ACC112 (cell line): ENCODE measurements around the gene NPHS1.
A peak's percentile ranks its signal among the peaks of the same experiment; 100 is the strongest.
"Not testable (repeated sequence)": the region's sequence is repeated elsewhere in the genome, so short reads cannot be mapped to it uniquely, and the experiment has no call there.

ENCODE experiments used
- H2AFZ ChIP-seq: fragments of 200-600 bp; sonication (generic); one replicate; pipeline ENCODE4 v1.6.0; 2017; ENCODE audit warnings: antibody characterized with exemption, low read length; ENCODE audit not compliant: unreplicated experiment
- H3K27ac ChIP-seq: fragments of 200-600 bp; sonication (generic); 2 replicates; pipeline ENCODE4 v1.5.1; 2014; ENCODE audit warnings: low read depth, mild to moderate bottlenecking, antibody characterized with exemption, low read length, moderate library complexity
- H3K27me3 ChIP-seq: fragments of 200-600 bp; sonication (generic); 2 replicates; pipeline ENCODE4 v1.6.1; 2014; ENCODE audit warnings: mild to moderate bottlenecking, antibody characterized with exemption, low read length, moderate library complexity, mixed read lengths; ENCODE audit not compliant: insufficient read depth
- H3K36me3 ChIP-seq: fragments of 200-600 bp; sonication (generic); 2 replicates; pipeline ENCODE4 v1.6.1; 2016; ENCODE audit warnings: mild to moderate bottlenecking, antibody characterized with exemption, low read length, moderate library complexity, mixed read lengths; ENCODE audit not compliant: insufficient read depth
- H3K4me1 ChIP-seq: fragments of 200-600 bp; sonication (generic); one replicate; pipeline ENCODE4 v1.6.1; 2016; ENCODE audit warnings: low read length, mixed read lengths; ENCODE audit not compliant: insufficient read depth, unreplicated experiment, control insufficient read depth
- H3K4me3 ChIP-seq: fragments of 200-600 bp; sonication (generic); 2 replicates; pipeline ENCODE4 v1.5.1; 2014; ENCODE audit warnings: mild to moderate bottlenecking, low read depth, low read length
- H3K79me2 ChIP-seq: fragments of 200-600 bp; sonication (generic); one replicate; pipeline ENCODE4 v1.6.0; 2016; ENCODE audit warnings: low read length; ENCODE audit not compliant: control insufficient read depth, unreplicated experiment, insufficient read depth

The NPHS1 gene

GRCh38 chr19:35847911-35848310 lies 4.4 kb downstream of the NPHS1 start:
- no peaks in the 10 kb centered on the region for H3K79me2 ChIP-seq
- no peaks in the 10 kb centered on the region for H3K36me3 ChIP-seq
- H3K4me3 ChIP-seq = no peak overlapping the region
- no peak overlapping the region for H2AFZ ChIP-seq
- H3K27ac ChIP-seq = no peak overlapping the region
- H3K27me3 ChIP-seq = peaks cover 72% of the 10 kb centered on the region
- no peaks in the 10 kb centered on the region for H3K4me1 ChIP-seq

GRCh38 chr19:35846038-35846668 lies 6.2 kb downstream of the NPHS1 start:
- Histone ChIP-seq H3K79me2 (no peaks in the 10 kb centered on the region), H3K27me3 (peaks cover 64% of the 10 kb centered on the region), H3K36me3 (no peaks in the 10 kb centered on the region), H3K27ac (no peak overlapping the region), H2AFZ (no peak overlapping the region), H3K4me1 (no peaks in the 10 kb centered on the region), H3K4me3 (no peak overlapping the region)

DNA sequence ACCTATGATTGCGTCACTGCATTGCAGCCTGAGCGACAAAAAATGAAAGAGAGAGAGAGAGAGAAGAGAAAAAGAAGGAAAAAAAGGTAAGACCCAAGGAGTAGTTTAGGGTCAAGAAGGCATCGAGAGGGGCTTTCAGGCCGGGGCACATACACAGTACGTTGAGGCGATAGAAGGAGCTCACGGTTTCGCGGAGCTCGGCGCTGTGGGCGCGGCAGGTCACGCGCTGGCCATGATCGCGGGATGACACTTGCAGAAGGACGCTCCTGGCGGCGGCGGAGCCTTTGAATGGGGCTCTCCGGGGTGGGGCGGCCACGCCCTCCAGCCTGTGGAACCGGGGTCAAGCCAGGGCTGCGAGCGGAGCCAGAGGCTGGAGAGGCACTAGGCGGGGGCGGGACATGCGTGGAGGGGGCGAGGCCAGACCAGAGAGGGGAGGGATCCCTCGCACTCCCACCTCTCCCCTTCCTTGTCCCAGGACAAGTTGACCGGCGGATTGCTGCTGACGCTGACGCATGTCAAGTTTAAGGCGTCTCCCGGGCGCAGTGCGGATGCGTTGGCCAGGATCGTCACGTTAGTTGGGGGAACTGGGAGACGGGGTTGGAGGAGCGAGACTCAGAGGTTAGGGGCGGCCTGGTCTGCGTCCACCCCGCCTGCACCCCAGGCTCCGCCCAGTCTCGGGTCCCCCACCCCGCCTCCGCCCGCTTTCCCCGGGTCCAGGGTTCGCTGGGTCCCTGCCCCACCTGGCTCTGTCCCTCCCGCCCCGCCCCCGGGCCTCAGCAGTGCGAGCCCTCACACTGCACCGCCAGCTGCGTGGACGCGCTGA lies 6.9 kb downstream of the NPHS1 start:
- Histone ChIP-seq H3K36me3 (no peaks in the 10 kb centered on the region), H3K4me1 (no peaks in the 10 kb centered on the region), H3K79me2 (no peaks in the 10 kb centered on the region), H2AFZ (peak overlapping the region; percentile 38), H3K4me3 (peak overlapping the region; percentile 56), H3K27me3 (peaks cover 58% of the 10 kb centered on the region), H3K27ac (no peak overlapping the region)

- no peaks in the 10 kb centered on the region for H3K36me3 ChIP-seq
- peaks cover 54% of the 10 kb centered on the region for H3K27me3 ChIP-seq
- H3K79me2 ChIP-seq = no peaks in the 10 kb centered on the region
- no peak overlapping the region for H3K27ac ChIP-seq
- no peak overlapping the region for H2AFZ ChIP-seq
- no peaks in the 10 kb centered on the region for H3K4me1 ChIP-seq
- peak overlapping the region; percentile 56; the same call in 1 of the 2 replicates for H3K4me3 ChIP-seq
Observed at GRCh38 chr19:35844482-35845214, 7.7 kb downstream of the NPHS1 start.

GRCh38 chr19:35843676-35844481 lies 8.4 kb downstream of the NPHS1 start:
- H3K4me1 ChIP-seq = no peaks in the 10 kb centered on the region
- H3K79me2 ChIP-seq = no peaks in the 10 kb centered on the region
- H3K27me3 ChIP-seq = peaks cover 48% of the 10 kb centered on the region
- H2AFZ ChIP-seq = no peak overlapping the region
- no peak overlapping the region for H3K27ac ChIP-seq
- no peaks in the 10 kb centered on the region for H3K36me3 ChIP-seq
- no peak overlapping the region for H3K4me3 ChIP-seq

DNA sequence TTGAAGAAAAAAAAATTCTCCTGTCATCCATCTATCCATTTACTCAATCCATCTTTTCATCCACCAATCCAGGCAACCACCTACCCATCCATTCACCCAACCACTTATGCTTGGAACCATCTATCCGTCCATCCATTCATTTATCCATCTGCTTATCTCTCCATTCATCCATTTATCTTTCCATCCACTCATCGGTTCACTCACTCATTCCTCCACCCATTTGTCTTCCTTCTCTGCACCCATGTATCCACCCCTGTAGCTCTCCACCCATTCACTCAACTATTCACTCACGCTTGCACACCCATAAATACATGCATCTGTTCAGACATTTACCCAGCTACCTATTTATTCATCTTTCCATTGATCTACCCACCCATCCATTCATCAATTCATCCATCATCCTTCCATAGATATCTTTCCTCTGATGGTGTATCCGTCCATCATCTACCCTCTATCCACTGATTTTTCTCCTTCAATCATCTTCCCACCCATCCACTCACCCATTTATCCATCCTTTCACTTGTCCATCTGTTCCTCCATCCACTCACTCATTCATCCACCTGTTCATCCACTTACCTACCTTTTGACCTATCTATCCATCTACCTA lies 9.5 kb downstream of the NPHS1 start:
- no peaks in the 10 kb centered on the region for H3K79me2 ChIP-seq
- no peak overlapping the region for H3K4me3 ChIP-seq
- H2AFZ ChIP-seq = no peak overlapping the region
- H3K27me3 ChIP-seq = peaks cover 44% of the 10 kb centered on the region
- no peak overlapping the region for H3K27ac ChIP-seq
- no peaks in the 10 kb centered on the region for H3K4me1 ChIP-seq
- no peaks in the 10 kb centered on the region for H3K36me3 ChIP-seq

DNA sequence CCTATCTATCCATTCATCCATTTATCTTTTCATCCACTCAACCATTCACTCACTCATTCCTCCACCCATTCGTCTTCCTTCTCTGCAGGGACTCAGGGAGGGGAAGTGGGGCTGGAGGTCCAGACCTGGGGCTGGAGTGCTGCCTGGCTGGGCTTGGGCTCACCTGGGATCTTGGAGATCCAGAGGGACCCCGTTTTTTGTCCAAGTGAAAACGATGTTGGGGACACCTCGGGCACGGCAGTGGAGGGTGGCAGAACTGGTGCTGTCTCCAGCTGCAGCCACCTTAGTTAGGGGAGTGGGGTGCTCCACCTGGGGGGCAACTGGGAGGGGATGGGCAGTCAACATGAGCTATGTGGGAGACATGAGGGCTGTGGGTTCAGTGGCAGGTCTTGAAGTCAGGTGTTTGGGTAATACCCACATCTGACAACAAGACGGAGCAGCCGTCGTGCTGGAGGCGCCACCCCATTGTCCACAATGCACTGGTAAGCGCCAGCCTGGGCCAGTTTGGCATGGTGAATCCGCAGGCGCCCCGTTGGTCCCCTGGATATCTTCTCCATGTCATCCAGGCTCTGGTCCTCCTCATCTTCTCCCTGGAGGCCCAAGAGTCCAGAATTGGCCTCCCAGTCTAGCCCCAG lies 10.2 kb downstream of the NPHS1 start:
- Histone ChIP-seq H3K27ac (no peak overlapping the region), H2AFZ (no peak overlapping the region), H3K4me3 (no peak overlapping the region), H3K27me3 (peaks cover 43% of the 10 kb centered on the region), H3K36me3 (no peaks in the 10 kb centered on the region), H3K4me1 (no peaks in the 10 kb centered on the region), H3K79me2 (no peaks in the 10 kb centered on the region)

GRCh38 chr19:35836096-35836495 lies 16.2 kb downstream of the NPHS1 start:
- not testable (repeated sequence) for H3K79me2 ChIP-seq, H2AFZ ChIP-seq, H3K36me3 ChIP-seq, H3K27ac ChIP-seq, H3K4me1 ChIP-seq, H3K4me3 ChIP-seq
- peaks cover 36% of the 10 kb centered on the region for H3K27me3 ChIP-seq

DNA sequence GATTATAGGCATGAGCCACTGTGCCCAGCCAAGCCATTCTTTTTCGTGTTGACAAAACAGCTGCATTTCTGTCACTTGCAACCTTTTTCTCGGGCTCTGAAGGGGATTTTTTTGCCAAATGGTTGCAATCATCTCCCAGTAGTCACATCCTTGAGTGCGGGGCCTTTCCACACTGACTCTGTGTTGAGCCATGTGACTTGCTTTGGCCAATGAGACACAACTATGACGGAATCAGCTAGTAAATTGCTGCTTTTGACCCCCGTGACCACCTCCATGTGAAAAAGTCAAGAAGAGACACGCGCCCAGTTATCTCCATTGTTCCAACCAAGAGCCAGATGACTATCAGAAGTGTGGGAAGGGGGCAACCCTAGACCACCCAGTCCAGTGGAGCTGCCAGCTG lies 18.3 kb downstream of the NPHS1 start:
- Histone ChIP-seq H3K4me3 (no peak overlapping the region), H2AFZ (no peak overlapping the region), H3K36me3 (no peaks in the 10 kb centered on the region), H3K79me2 (no peaks in the 10 kb centered on the region), H3K27me3 (peaks cover 48% of the 10 kb centered on the region), H3K4me1 (no peaks in the 10 kb centered on the region), H3K27ac (no peak overlapping the region)
